Measurements from ENCODE around the gene RAB27B. TPM values are rescaled to one million over a fixed set of nuclear protein-coding genes. Genes with fewer than 3 reads are reported as not detected.

RAB27B gene
- total and polyA plus RNA-seq, 10 of the 15 experiments (the other 5 are each of a cell fraction or from before 2014, with no cell fraction given), result under 0.01 to 0.03 TPM; not detected in 8

DNA sequence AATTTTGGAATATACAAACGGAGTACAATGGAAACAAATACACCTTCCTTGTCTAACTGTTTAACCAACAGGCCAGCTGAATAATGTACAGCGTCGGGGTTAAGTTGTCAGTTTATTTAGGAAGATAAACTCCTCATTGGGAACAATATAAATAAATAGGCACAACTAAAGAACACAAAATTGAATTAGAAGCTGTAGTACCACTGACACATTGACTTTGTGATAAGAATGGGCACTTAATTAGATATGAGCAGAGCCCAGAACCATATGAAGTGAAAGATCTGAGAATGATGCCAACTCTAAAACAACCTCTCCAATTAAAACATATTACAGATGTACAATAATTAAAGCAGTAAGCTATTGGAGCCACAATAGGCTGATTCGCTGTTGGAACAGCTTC lies 86.5 kb downstream of the RAB27B start (continued):
- TF ChIP-seq KAT2A (conservative IDR thresholded peaks at IDR 0.05; ENCODE audit: control insufficient read depth, low read depth, low read length), result no peak
- TF ChIP-seq, protein P1, sequence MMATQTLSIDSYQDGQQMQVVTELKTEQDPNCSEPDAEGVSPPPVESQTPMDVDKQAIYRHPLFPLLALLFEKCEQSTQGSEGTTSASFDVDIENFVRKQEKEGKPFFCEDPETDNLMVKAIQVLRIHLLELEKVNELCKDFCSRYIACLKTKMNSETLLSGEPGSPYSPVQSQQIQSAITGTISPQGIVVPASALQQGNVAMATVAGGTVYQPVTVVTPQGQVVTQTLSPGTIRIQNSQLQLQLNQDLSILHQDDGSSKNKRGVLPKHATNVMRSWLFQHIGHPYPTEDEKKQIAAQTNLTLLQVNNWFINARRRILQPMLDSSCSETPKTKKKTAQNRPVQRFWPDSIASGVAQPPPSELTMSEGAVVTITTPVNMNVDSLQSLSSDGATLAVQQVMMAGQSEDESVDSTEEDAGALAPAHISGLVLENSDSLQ (IDR thresholded peaks at IDR 0.05), result no peak

DNA sequence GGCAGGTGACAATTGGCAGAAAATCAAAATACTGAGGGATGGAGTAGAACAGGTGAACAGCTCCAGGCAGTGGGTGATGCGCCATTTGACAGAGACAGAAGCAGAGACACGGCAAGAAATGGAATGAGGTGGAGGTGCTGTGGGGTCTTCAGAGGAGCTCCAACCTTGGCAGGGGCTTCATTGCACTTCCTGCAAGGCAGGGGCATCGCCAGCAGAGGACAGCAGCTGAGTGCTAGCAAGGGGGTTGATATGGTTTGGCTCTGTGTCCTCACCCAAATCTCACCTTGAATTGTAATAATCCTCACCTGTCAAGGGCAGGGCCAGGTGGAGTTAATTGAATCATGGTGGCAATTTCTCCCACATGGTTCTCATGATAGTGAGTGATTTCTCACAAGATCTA lies 88.2 kb downstream of the RAB27B start:
- FAIRE-seq (no peak), DNase-seq (ENCODE audit: low read depth, low spot score) (no peak), ATAC-seq (no peak)
- 39% methylated on average over 3 of the region's 3 CpGs for WGBS (ENCODE audit: insufficient coverage, insufficient replicate concordance, low lambda C conversion rate, missing lambda C conversion rate)
- POLR2A ChIA-PET, result no interaction called here
- Histone ChIP-seq H3K4me2 (ENCODE audit: control insufficient read depth, insufficient read depth) (no peak overlapping the region), H3K9ac (ENCODE audit: control insufficient read depth, insufficient read depth, low read length) (no peak overlapping the region), H3K4me1 (ENCODE audit: control insufficient read depth, insufficient read depth, low read length) (no peaks in the 10 kb centered on the region), H3K36me3 (ENCODE audit: control insufficient read depth in 2 of 2, insufficient read depth in 2 of 2, low read length in 1 of 2) (no peaks in the 10 kb centered on the region), H3K27me3 (replicated peaks in 1 of 2; ENCODE audit: control insufficient read depth in 2 of 2, insufficient read depth in 2 of 2, low read length in 1 of 2) (no peaks in the 10 kb centered on the region), H3K27ac (ENCODE audit: control insufficient read depth, insufficient read depth) (no peak overlapping the region), H3K79me2 (ENCODE audit: control insufficient read depth, insufficient read depth, low read length) (no peaks in the 10 kb centered on the region), H2AFZ (ENCODE audit: control insufficient read depth, low read depth, low read length) (no peak overlapping the region), H3K9me3 (replicated peaks; ENCODE audit: control insufficient read depth, insufficient read depth, low read length) (no peaks in the 10 kb centered on the region; the same call in 2 of the 3 replicates), H3K4me3 (no peak overlapping the region), H4K20me1 (ENCODE audit: control insufficient read depth, insufficient read depth) (no peaks in the 10 kb centered on the region)
- no TSS peak for BruUV-seq (replicated peaks)
- CTCF ChIA-PET, result no interaction called here
- RAD21 ChIA-PET (ENCODE audit: unreplicated experiment), result no interaction called here
- TF ChIP-seq, protein P2, sequence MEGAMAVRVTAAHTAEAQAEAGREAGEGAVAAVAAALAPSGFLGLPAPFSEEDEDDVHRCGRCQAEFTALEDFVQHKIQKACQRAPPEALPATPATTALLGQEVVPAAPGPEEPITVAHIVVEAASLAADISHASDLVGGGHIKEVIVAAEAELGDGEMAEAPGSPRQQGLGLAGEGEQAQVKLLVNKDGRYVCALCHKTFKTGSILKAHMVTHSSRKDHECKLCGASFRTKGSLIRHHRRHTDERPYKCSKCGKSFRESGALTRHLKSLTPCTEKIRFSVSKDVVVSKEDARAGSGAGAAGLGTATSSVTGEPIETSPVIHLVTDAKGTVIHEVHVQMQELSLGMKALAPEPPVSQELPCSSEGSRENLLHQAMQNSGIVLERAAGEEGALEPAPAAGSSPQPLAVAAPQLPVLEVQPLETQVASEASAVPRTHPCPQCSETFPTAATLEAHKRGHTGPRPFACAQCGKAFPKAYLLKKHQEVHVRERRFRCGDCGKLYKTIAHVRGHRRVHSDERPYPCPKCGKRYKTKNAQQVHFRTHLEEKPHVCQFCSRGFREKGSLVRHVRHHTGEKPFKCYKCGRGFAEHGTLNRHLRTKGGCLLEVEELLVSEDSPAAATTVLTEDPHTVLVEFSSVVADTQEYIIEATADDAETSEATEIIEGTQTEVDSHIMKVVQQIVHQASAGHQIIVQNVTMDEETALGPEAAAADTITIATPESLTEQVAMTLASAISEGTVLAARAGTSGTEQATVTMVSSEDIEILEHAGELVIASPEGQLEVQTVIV (IDR thresholded peaks at IDR 0.05; ENCODE audit: borderline replicate concordance, partially characterized antibody), result no peak
- TF ChIP-seq, protein P3, sequence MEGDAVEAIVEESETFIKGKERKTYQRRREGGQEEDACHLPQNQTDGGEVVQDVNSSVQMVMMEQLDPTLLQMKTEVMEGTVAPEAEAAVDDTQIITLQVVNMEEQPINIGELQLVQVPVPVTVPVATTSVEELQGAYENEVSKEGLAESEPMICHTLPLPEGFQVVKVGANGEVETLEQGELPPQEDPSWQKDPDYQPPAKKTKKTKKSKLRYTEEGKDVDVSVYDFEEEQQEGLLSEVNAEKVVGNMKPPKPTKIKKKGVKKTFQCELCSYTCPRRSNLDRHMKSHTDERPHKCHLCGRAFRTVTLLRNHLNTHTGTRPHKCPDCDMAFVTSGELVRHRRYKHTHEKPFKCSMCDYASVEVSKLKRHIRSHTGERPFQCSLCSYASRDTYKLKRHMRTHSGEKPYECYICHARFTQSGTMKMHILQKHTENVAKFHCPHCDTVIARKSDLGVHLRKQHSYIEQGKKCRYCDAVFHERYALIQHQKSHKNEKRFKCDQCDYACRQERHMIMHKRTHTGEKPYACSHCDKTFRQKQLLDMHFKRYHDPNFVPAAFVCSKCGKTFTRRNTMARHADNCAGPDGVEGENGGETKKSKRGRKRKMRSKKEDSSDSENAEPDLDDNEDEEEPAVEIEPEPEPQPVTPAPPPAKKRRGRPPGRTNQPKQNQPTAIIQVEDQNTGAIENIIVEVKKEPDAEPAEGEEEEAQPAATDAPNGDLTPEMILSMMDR (IDR thresholded peaks at IDR 0.05 in 2 of 3, conservative IDR thresholded peaks at IDR 0.05 in 1 of 3; ENCODE audit: control insufficient read depth in 2 of 3, extremely low read depth in 1 of 3, insufficient read depth in 1 of 3, low read depth in 3 of 3, low read length in 3 of 3), result peak; percentile 13 to 22 (median 15); a peak in 2 of 6 replicates
- in situ Hi-C loops (cut with MboI) (no loop called here), intact Hi-C loops (cut with micrococcal nuclease; ENCODE audit: unreplicated experiment) (no loop called here)
- SMC1A ChIA-PET (ENCODE audit: uncharacterized antibody, unreplicated experiment), result no interaction called here
